H7 (cell line): Measurements from ENCODE around the gene ADGRF3. TPM values are rescaled to one million over a fixed set of nuclear protein-coding genes. Genes with fewer than 3 reads are reported as not detected.
"Not testable (repeated sequence)": the region's sequence is repeated elsewhere in the genome, so short reads cannot be mapped to it uniquely, and the experiment has no call there.

ENCODE experiments used
- DNase-seq: peaks from one replicate; pipeline ENCODE4 v3.0.0; 2012
- H3K27me3 ChIP-seq: 2 replicates; pipeline ENCODE4 v1.6.0; 2011; ENCODE audit warnings: mild to moderate bottlenecking, low read length; ENCODE audit not compliant: control insufficient read depth, insufficient read depth
- H3K36me3 ChIP-seq: replicated peaks from 2 replicates; pipeline ENCODE4 v1.5.1; 2011; ENCODE audit warnings: low read length; ENCODE audit not compliant: control insufficient read depth, insufficient read depth
- H3K4me3 ChIP-seq: 2 replicates; pipeline ENCODE4 v1.5.1; 2011; ENCODE audit warnings: low read depth, mild to moderate bottlenecking, control low read depth, low read length, moderate library complexity; ENCODE audit not compliant: insufficient read depth
- total RNA-seq: library from RNA; depleted of rRNA; stranded (reverse); fragments of >200 nt; shearing (Covaris generic); gene quantifications from 2 replicates; pipeline ENCODE4 v1.2.3, GENCODE V29; 2014; rRNA removed

ADGRF3 gene
- total RNA-seq, 1 experiment from 2014 or later = not detected

DNA sequence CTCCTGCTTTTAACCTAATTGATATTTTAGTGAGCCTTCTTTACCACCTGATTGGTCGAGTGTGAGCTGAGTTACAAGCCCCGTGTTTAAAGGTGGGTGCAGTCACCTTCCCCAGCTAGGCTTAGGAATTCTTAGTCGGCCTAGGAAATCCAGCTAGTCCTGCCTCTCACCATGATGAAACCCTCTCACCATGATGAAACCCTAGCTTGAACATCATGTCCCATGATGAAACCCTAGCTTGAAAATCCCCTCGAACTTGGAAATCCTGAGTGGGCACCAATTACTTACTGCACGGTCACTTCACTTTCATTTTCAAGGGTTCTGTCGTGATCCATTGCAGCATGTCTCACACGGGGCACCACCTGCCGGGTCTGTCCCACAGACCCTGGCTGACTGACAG is 87.8 kb downstream of the ADGRF3 start:
- not testable (repeated sequence) for H3K36me3 ChIP-seq, H3K4me3 ChIP-seq, DNase-seq, H3K27me3 ChIP-seq

Other genes starting within 250 kb of the ADGRF3 start
- 7.2 and 9.5 TPM in 2 replicates for gene GAREM2, start 173.7 kb downstream of the ADGRF3 start, total RNA-seq
- 111 and 137 TPM in 2 replicates for gene HADHA, start 102.2 kb downstream of the ADGRF3 start, total RNA-seq
- gene HADHB, start 101.8 kb downstream of the ADGRF3 start, total RNA-seq = 78.7 and 88.7 TPM in 2 replicates
- gene SELENOI, start 646 bp downstream of the ADGRF3 start, total RNA-seq = 28.4 and 31.0 TPM in 2 replicates
- gene DRC1, start 55.1 kb upstream of the ADGRF3 start, total RNA-seq = 0.07 TPM in 1 of 2 replicates, not detected in the other
- 0.07 and 0.14 TPM in 2 replicates for gene OTOF, start 131.3 kb upstream of the ADGRF3 start, total RNA-seq